ENCODE measurements around the gene SCN10A. TPM values are rescaled to one million over a fixed set of nuclear protein-coding genes. Genes with fewer than 3 reads are reported as not detected.

The SCN10A gene
- total RNA-seq, 1 donor from 2014 or later, result 0.14 TPM

Other genes with a start within 250 kb of the SCN10A start
- gene SCN5A, start 166.5 kb downstream of the SCN10A start, total RNA-seq, result 163 TPM
- 0.08 TPM for gene SCN11A, start 235.7 kb upstream of the SCN10A start, total RNA-seq
- 28.9 TPM for gene WDR48, start 235.8 kb upstream of the SCN10A start, total RNA-seq

Data from Right ventricle myocardium inferior (tissue), 1 donor.